Rectal smooth muscle tissue (tissue), 1 donor: ENCODE results near the gene HSDL1.

Experiments used
- H3K27ac ChIP-seq: one replicate; pipeline ENCODE4 v1.7.0; 2013; ENCODE audit warnings: low read depth, low read length, inconsistent platforms
- H3K27me3 ChIP-seq: one replicate; pipeline ENCODE4 v1.7.0; 2013; ENCODE audit warnings: low read length; ENCODE audit not compliant: control insufficient read depth, insufficient read depth
- H3K36me3 ChIP-seq: one replicate; pipeline ENCODE4 v1.7.0; 2013; ENCODE audit warnings: low read length; ENCODE audit not compliant: control insufficient read depth, insufficient read depth
- H3K4me1 ChIP-seq: one replicate; pipeline ENCODE4 v1.7.0; 2013; ENCODE audit warnings: low read length; ENCODE audit not compliant: control insufficient read depth, insufficient read depth
- H3K4me3 ChIP-seq: one replicate; pipeline ENCODE4 v1.7.0; 2013; ENCODE audit warnings: low read length
- H3K9ac ChIP-seq: one replicate; pipeline ENCODE4 v1.7.0; 2013; ENCODE audit warnings: low read length

The HSDL1 gene

GRCh38 chr16:84143784-84144199, 1.2 kb downstream of the HSDL1 start:
- Histone ChIP-seq H3K4me1 (no peaks in the 10 kb centered on the region), H3K27me3 (no peaks in the 10 kb centered on the region), H3K36me3 (no peaks in the 10 kb centered on the region), H3K27ac (no peak overlapping the region), H3K4me3 (peak overlapping the region; percentile 80), H3K9ac (no peak overlapping the region)

- Histone ChIP-seq H3K4me3 (no peak overlapping the region), H3K27ac (no peak overlapping the region), H3K9ac (no peak overlapping the region), H3K36me3 (no peaks in the 10 kb centered on the region), H3K27me3 (no peaks in the 10 kb centered on the region), H3K4me1 (no peaks in the 10 kb centered on the region)
Observed at GRCh38 chr16:84143081-84143480, 1.9 kb downstream of the HSDL1 start.

GRCh38 chr16:84141143-84141670, 3.8 kb downstream of the HSDL1 start:
- H3K27ac ChIP-seq, result no peak overlapping the region
- H3K4me3 ChIP-seq, result no peak overlapping the region
- no peak overlapping the region for H3K9ac ChIP-seq
- no peaks in the 10 kb centered on the region for H3K27me3 ChIP-seq
- no peaks in the 10 kb centered on the region for H3K36me3 ChIP-seq
- H3K4me1 ChIP-seq, result no peaks in the 10 kb centered on the region

- Histone ChIP-seq H3K4me1 (no peaks in the 10 kb centered on the region), H3K9ac (no peak overlapping the region), H3K4me3 (no peak overlapping the region), H3K27ac (no peak overlapping the region), H3K27me3 (no peaks in the 10 kb centered on the region), H3K36me3 (no peaks in the 10 kb centered on the region)
Observed at GRCh38 chr16:84139628-84140258, 5.2 kb downstream of the HSDL1 start.

- no peaks in the 10 kb centered on the region for H3K27me3 ChIP-seq
- H3K36me3 ChIP-seq, result no peaks in the 10 kb centered on the region
- H3K27ac ChIP-seq, result no peak overlapping the region
- no peak overlapping the region for H3K4me3 ChIP-seq
- no peaks in the 10 kb centered on the region for H3K4me1 ChIP-seq
- no peak overlapping the region for H3K9ac ChIP-seq
Observed at GRCh38 chr16:84138824-84139627, 6.0 kb downstream of the HSDL1 start.

GRCh38 chr16:84138500-84138823, 6.5 kb downstream of the HSDL1 start:
- H3K9ac ChIP-seq, result no peak overlapping the region
- no peak overlapping the region for H3K4me3 ChIP-seq

GRCh38 chr16:84137769-84138357, 7.1 kb downstream of the HSDL1 start:
- no peak overlapping the region for H3K9ac ChIP-seq
- H3K4me1 ChIP-seq, result no peaks in the 10 kb centered on the region
- no peaks in the 10 kb centered on the region for H3K27me3 ChIP-seq
- no peak overlapping the region for H3K27ac ChIP-seq
- H3K36me3 ChIP-seq, result no peaks in the 10 kb centered on the region
- H3K4me3 ChIP-seq, result no peak overlapping the region

More at GRCh38 chr16:84138500-84138823, 6.5 kb downstream of the HSDL1 start:
- Histone ChIP-seq H3K27me3 (no peaks in the 10 kb centered on the region), H3K36me3 (no peaks in the 10 kb centered on the region), H3K27ac (no peak overlapping the region), H3K4me1 (no peaks in the 10 kb centered on the region)

- no peak overlapping the region for H3K4me3 ChIP-seq
- no peak overlapping the region for H3K27ac ChIP-seq
- H3K27me3 ChIP-seq, result no peaks in the 10 kb centered on the region
- H3K9ac ChIP-seq, result no peak overlapping the region
- no peaks in the 10 kb centered on the region for H3K36me3 ChIP-seq
- H3K4me1 ChIP-seq, result no peaks in the 10 kb centered on the region
Observed at GRCh38 chr16:84137287-84137686, 7.7 kb downstream of the HSDL1 start.

- no peak overlapping the region for H3K27ac ChIP-seq
- H3K4me3 ChIP-seq, result no peak overlapping the region
- H3K4me1 ChIP-seq, result no peaks in the 10 kb centered on the region
- H3K27me3 ChIP-seq, result no peaks in the 10 kb centered on the region
- no peaks in the 10 kb centered on the region for H3K36me3 ChIP-seq
- no peak overlapping the region for H3K9ac ChIP-seq
Observed at GRCh38 chr16:84136331-84137125, 8.4 kb downstream of the HSDL1 start.

GRCh38 chr16:84132527-84133285, 12.3 kb downstream of the HSDL1 start:
- no peaks in the 10 kb centered on the region for H3K27me3 ChIP-seq
- peaks cover 2% of the 10 kb centered on the region for H3K36me3 ChIP-seq

GRCh38 chr16:84131117-84131516, 13.9 kb downstream of the HSDL1 start:
- H3K4me1 ChIP-seq, result no peaks in the 10 kb centered on the region
- H3K27me3 ChIP-seq, result no peaks in the 10 kb centered on the region
- no peak overlapping the region for H3K4me3 ChIP-seq
- peaks cover 2% of the 10 kb centered on the region for H3K36me3 ChIP-seq
- H3K9ac ChIP-seq, result no peak overlapping the region
- no peak overlapping the region for H3K27ac ChIP-seq

More at GRCh38 chr16:84132527-84133285, 12.3 kb downstream of the HSDL1 start:
- Histone ChIP-seq H3K27ac (no peak overlapping the region), H3K4me1 (no peaks in the 10 kb centered on the region), H3K4me3 (no peak overlapping the region), H3K9ac (no peak overlapping the region)
